ENCODE data around the gene GPANK1. TPM values are rescaled to one million over a fixed set of nuclear protein-coding genes. Genes with fewer than 3 reads are reported as not detected.

Gene GPANK1
- total RNA-seq, 4 donors from 2014 or later: 15.8 to 21.0 (median 19.4) TPM

GRCh38 chr6:31630177-31630934 is 34.4 kb downstream of the GPANK1 start:
- Histone ChIP-seq H3K4me3 (no peak overlapping the region), H3K4me1 (peaks cover 0 to 5% (median 2%) of the 10 kb centered on the region in 4 donors), H3K9me3 (no peaks in the 10 kb centered on the region), H3K36me3 (peaks cover 73 to 100% (median 100%) of the 10 kb centered on the region in 4 donors), H3K27ac (replicated peaks in 1 of 4) (no peak overlapping the region), H3K27me3 (no peaks in the 10 kb centered on the region)
- TF ChIP-seq POLR2A (IDR thresholded peaks at IDR 0.05; ENCODE audit: low read depth) (no peak), CTCF (IDR thresholded peaks at IDR 0.05) (no peak), EP300 (IDR thresholded peaks at IDR 0.05) (no peak), POLR2AphosphoS5 (IDR thresholded peaks at IDR 0.05) (no peak)
- no peak for DNase-seq (ENCODE audit: extremely low spot score)
- intact Hi-C loops (cut with DNase I): no loop called here
- 90% methylated on average over 25 of the region's 25 CpGs for WGBS

- TF ChIP-seq CTCF (IDR thresholded peaks at IDR 0.05): no peak
- TF ChIP-seq POLR2A (IDR thresholded peaks at IDR 0.05; ENCODE audit: low read depth): no peak
- no peak for TF ChIP-seq POLR2AphosphoS5 (IDR thresholded peaks at IDR 0.05)
- TF ChIP-seq EP300 (IDR thresholded peaks at IDR 0.05): no peak
- Histone ChIP-seq H3K27me3 (no peaks in the 10 kb centered on the region), H3K4me1 (peaks cover 0 to 5% (median 2%) of the 10 kb centered on the region in 4 donors), H3K36me3 (peaks cover 78 to 100% (median 100%) of the 10 kb centered on the region in 4 donors), H3K9me3 (no peaks in the 10 kb centered on the region), H3K27ac (replicated peaks in 1 of 4) (no peak overlapping the region), H3K4me3 (no peak overlapping the region)
- intact Hi-C loops (cut with DNase I): no loop called here
- no peak for DNase-seq (ENCODE audit: extremely low spot score)
- 84% methylated on average over 7 of the region's 7 CpGs for WGBS
Observed at GRCh38 chr6:31629014-31629413, 35.8 kb downstream of the GPANK1 start.

- H3K4me1 ChIP-seq: peaks cover 0 to 13% (median 4%) of the 10 kb centered on the region in 4 donors
- no peak overlapping the region for H3K27ac ChIP-seq (replicated peaks in 1 of 4)
- TF ChIP-seq CTCF (IDR thresholded peaks at IDR 0.05) (no peak), POLR2AphosphoS5 (IDR thresholded peaks at IDR 0.05) (no peak), EP300 (IDR thresholded peaks at IDR 0.05) (no peak), POLR2A (IDR thresholded peaks at IDR 0.05; ENCODE audit: low read depth) (no peak)
- H3K27me3 ChIP-seq: no peaks in the 10 kb centered on the region
- H3K9me3 ChIP-seq: no peaks in the 10 kb centered on the region
- peaks cover 83 to 100% (median 98%) of the 10 kb centered on the region in 4 donors for H3K36me3 ChIP-seq
- no peak overlapping the region for H3K4me3 ChIP-seq
- 86% methylated on average over 17 of the region's 19 CpGs for WGBS
- intact Hi-C loops (cut with DNase I): no loop called here
- DNase-seq (ENCODE audit: extremely low spot score): no peak
Observed at GRCh38 chr6:31627690-31628287, 37.0 kb downstream of the GPANK1 start.

GRCh38 chr6:31626952-31627351 is 37.8 kb downstream of the GPANK1 start:
- no peaks in the 10 kb centered on the region for H3K27me3 ChIP-seq
- WGBS: 86% methylated on average over 10 of the region's 10 CpGs
- H3K27ac ChIP-seq (replicated peaks in 1 of 4): no peak overlapping the region
- no peaks in the 10 kb centered on the region for H3K9me3 ChIP-seq
- DNase-seq (ENCODE audit: extremely low spot score): no peak
- intact Hi-C loops (cut with DNase I): no loop called here
- H3K36me3 ChIP-seq: peaks cover 81 to 95% (median 91%) of the 10 kb centered on the region in 4 donors
- peaks cover 6 to 19% (median 11%) of the 10 kb centered on the region in 4 donors for H3K4me1 ChIP-seq
- no peak for TF ChIP-seq POLR2AphosphoS5 (IDR thresholded peaks at IDR 0.05)
- no peak for TF ChIP-seq POLR2A (IDR thresholded peaks at IDR 0.05; ENCODE audit: low read depth)
- TF ChIP-seq EP300 (IDR thresholded peaks at IDR 0.05): no peak
- no peak for TF ChIP-seq CTCF (IDR thresholded peaks at IDR 0.05)
- H3K4me3 ChIP-seq: no peak overlapping the region
